Subcutaneous adipose tissue (tissue), 4 donors: ENCODE results near the gene SEMA6C. TPM values are rescaled to one million over a fixed set of nuclear protein-coding genes. Genes with fewer than 3 reads are reported as not detected.

Source experiments
- CTCF ChIP-seq: fragments of 450-650 bp; IDR thresholded peaks from one replicate; pipeline ENCODE4 v1.5.1; 2016; ENCODE audit warnings: low read depth, mild to moderate bottlenecking, control low read depth, antibody characterized with exemption, moderate library complexity
- total RNA-seq, 4 donors: library from RNA; depleted of rRNA; stranded (reverse); fragments of >200 nt; gene quantifications; one replicate each; pipeline ENCODE4 v1.1.0, GENCODE V29; 2016

Gene SEMA6C
- total RNA-seq, 4 donors from 2014 or later: 4.0 to 19.2 (median 5.3) TPM

- no peak for TF ChIP-seq CTCF
Measured at GRCh38 chr1:151108331-151108730, 38.1 kb downstream of the SEMA6C start.

- no peak for TF ChIP-seq CTCF
Measured at GRCh38 chr1:151106894-151107293, 39.5 kb downstream of the SEMA6C start.

GRCh38 chr1:151104630-151105029 is 41.8 kb downstream of the SEMA6C start:
- TF ChIP-seq CTCF: no peak

GRCh38 chr1:151098126-151098525 is 48.3 kb downstream of the SEMA6C start:
- TF ChIP-seq CTCF: no peak

- TF ChIP-seq CTCF: no peak
Measured at GRCh38 chr1:151085953-151086559, 60.4 kb downstream of the SEMA6C start.

Other genes with a start within 250 kb of the SEMA6C start
- 10 to 100 TPM; 32.3 to 41.4 (median 39.5) TPM for gene SETDB1, start 220.3 kb downstream of the SEMA6C start, total RNA-seq
- gene CERS2, start 171.8 kb downstream of the SEMA6C start, total RNA-seq: 100 to 1,000 TPM in 3 of 4 donors, 10 to 100 TPM in 1; 67.4 to 140 (median 112) TPM
- gene ANXA9, start 164.3 kb downstream of the SEMA6C start, total RNA-seq: 1 to 10 TPM in 1 of 4 donors, under 1 TPM in 1, not detected in 2; 0.68 to 1.3 TPM
- 10 to 100 TPM in 3 of 4 donors, 1 to 10 TPM in 1; 8.5 to 31.4 (median 30.7) TPM for gene MINDY1, start 139.7 kb downstream of the SEMA6C start, total RNA-seq
- gene PRUNE1, start 138.2 kb downstream of the SEMA6C start, total RNA-seq: 10 to 100 TPM; 16.5 to 29.5 (median 17.8) TPM
- gene BNIPL, start 110.0 kb downstream of the SEMA6C start, total RNA-seq: under 1 TPM in 3 of 4 donors, not detected in 1; 0.16 to 0.88 (median 0.34) TPM
- 1 to 10 TPM; 4.4 to 7.9 (median 5.5) TPM for gene C1orf56, start 98.9 kb downstream of the SEMA6C start, total RNA-seq
- gene CDC42SE1, start 87.0 kb downstream of the SEMA6C start, total RNA-seq: 10 to 100 TPM; 44.5 to 55.4 (median 47.7) TPM
- gene MLLT11, start 86.2 kb downstream of the SEMA6C start, total RNA-seq: 1 to 10 TPM in 1 of 4 donors, under 1 TPM in 3; 0.19 to 1.5 (median 0.45) TPM
- 10 to 100 TPM; 16.5 to 23.5 (median 20.6) TPM for gene GABPB2, start 75.9 kb downstream of the SEMA6C start, total RNA-seq
- gene TNFAIP8L2, start 10.0 kb upstream of the SEMA6C start, total RNA-seq: 10 to 100 TPM in 2 of 4 donors, 1 to 10 TPM in 2; 5.7 to 30.9 (median 11.5) TPM
- gene LYSMD1, start 19.3 kb upstream of the SEMA6C start, total RNA-seq: 10 to 100 TPM; 10.1 to 15.0 (median 10.9) TPM
- 10 to 100 TPM; 20.3 to 34.6 (median 25.8) TPM for gene SCNM1, start 19.5 kb upstream of the SEMA6C start, total RNA-seq
- gene TMOD4, start 29.4 kb upstream of the SEMA6C start, total RNA-seq: not detected
- 10 to 100 TPM; 21.9 to 39.2 (median 26.5) TPM for gene VPS72, start 43.6 kb upstream of the SEMA6C start, total RNA-seq
- gene PIP5K1A, start 51.9 kb upstream of the SEMA6C start, total RNA-seq: 10 to 100 TPM; 29.7 to 70.9 (median 46.6) TPM
- 100 to 1,000 TPM; 113 to 200 (median 160) TPM for gene PSMD4, start 108.1 kb upstream of the SEMA6C start, total RNA-seq
- 10 to 100 TPM in 3 of 4 donors, 1 to 10 TPM in 1; 7.8 to 19.8 (median 17.7) TPM for gene ZNF687, start 135.7 kb upstream of the SEMA6C start, total RNA-seq
- 10 to 100 TPM; 50.0 to 73.1 (median 56.0) TPM for gene PI4KB, start 180.8 kb upstream of the SEMA6C start, total RNA-seq
- gene RFX5, start 200.6 kb upstream of the SEMA6C start, total RNA-seq: 10 to 100 TPM; 20.2 to 27.5 (median 22.8) TPM
- gene SELENBP1, start 226.1 kb upstream of the SEMA6C start, total RNA-seq: 100 to 1,000 TPM in 1 of 4 donors, 10 to 100 TPM in 3; 32.6 to 100 (median 54.7) TPM